ENCODE results near the gene ATP11A. TPM values are rescaled to one million over a fixed set of nuclear protein-coding genes. Genes with fewer than 3 reads are reported as not detected.

Gene ATP11A
- total and polyA plus RNA-seq, 7 donors, result 0.69 to 22.9 (median 9.6) TPM

DNA sequence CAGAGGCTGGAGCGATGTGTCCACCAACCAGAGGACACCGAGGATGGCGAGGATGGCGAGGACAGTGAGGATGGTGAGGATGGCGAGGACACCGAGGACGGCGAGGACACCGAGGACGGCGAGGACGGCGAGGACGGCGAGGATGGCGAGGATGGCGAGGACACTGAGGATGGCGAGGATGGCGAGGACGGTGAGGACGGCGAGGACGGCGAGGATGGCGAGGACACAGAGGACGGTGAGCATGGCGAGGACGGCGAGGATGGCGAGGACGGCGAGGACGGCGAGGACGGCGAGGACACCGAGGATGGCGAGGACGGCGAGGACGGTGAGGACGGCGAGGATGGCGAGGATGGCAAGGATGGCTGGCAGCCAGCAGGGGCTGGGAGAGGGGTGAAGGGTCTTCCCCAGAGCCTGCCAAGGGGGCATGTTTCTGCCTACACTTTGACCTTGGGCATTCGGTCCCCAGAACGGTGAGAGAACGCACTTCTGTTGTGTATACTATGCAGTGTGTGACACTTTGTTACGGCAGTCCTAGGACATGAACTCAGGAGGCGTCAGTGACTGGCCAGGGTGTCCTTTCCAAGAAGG, 44.4 kb upstream of the ATP11A start:
- TF ChIP-seq, protein P1, sequence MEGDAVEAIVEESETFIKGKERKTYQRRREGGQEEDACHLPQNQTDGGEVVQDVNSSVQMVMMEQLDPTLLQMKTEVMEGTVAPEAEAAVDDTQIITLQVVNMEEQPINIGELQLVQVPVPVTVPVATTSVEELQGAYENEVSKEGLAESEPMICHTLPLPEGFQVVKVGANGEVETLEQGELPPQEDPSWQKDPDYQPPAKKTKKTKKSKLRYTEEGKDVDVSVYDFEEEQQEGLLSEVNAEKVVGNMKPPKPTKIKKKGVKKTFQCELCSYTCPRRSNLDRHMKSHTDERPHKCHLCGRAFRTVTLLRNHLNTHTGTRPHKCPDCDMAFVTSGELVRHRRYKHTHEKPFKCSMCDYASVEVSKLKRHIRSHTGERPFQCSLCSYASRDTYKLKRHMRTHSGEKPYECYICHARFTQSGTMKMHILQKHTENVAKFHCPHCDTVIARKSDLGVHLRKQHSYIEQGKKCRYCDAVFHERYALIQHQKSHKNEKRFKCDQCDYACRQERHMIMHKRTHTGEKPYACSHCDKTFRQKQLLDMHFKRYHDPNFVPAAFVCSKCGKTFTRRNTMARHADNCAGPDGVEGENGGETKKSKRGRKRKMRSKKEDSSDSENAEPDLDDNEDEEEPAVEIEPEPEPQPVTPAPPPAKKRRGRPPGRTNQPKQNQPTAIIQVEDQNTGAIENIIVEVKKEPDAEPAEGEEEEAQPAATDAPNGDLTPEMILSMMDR (IDR thresholded peaks at IDR 0.05), result no peak
- TF ChIP-seq EP300 (IDR thresholded peaks at IDR 0.05) (no peak), POLR2A (IDR thresholded peaks at IDR 0.05) (no peak), POLR2AphosphoS5 (IDR thresholded peaks at IDR 0.05) (no peak)
- H3K27me3 ChIP-seq, result no peaks in the 10 kb centered on the region
- no peak for DNase-seq
- WGBS, 2 donors, result 89 to 92% methylated on average over 49 of the region's 49 CpGs
- intact Hi-C loops (cut with DNase I), result no loop called here
- H3K4me3 ChIP-seq, result no peak overlapping the region
- H3K27ac ChIP-seq, result no peak overlapping the region
- H3K9me3 ChIP-seq, result no peaks in the 10 kb centered on the region
- H3K36me3 ChIP-seq, result no peaks in the 10 kb centered on the region
- peaks cover 0 to 3% (median 0%) of the 10 kb centered on the region in 4 donors for H3K4me1 ChIP-seq

DNA sequence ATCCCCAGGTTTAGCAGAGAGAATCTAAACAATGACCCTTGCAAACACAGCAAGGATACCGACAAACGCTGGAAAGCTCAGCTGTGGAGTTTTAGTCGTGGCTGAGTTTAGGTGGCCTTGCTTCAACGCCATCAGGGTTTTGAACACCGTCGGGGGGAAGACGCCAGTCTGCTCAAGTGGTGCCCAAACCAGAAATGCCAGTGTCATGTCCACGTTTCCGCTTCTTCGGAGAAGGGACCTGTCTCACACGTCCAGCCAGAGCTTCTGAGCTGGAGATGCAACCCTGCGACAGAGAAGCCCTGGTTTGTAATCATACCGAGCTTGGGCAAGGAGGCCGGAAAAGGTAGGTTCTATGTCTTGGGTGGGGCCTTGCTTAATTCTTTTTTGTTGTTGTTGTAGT, 42.6 kb upstream of the ATP11A start:
- no peak for DNase-seq
- Histone ChIP-seq H3K4me3 (no peak overlapping the region), H3K36me3 (no peaks in the 10 kb centered on the region), H3K27me3 (no peaks in the 10 kb centered on the region), H3K9me3 (no peaks in the 10 kb centered on the region), H3K27ac (no peak overlapping the region), H3K4me1 (peaks cover 0 to 17% (median 13%) of the 10 kb centered on the region in 4 donors)
- TF ChIP-seq POLR2A (IDR thresholded peaks at IDR 0.05) (no peak), EP300 (IDR thresholded peaks at IDR 0.05) (no peak), POLR2AphosphoS5 (IDR thresholded peaks at IDR 0.05) (no peak)
- TF ChIP-seq, protein P1 (IDR thresholded peaks at IDR 0.05), result no peak
- 84 to 90% methylated on average over 14 of the region's 14 CpGs for WGBS, 2 donors
- intact Hi-C loops (cut with DNase I), result no loop called here

DNA sequence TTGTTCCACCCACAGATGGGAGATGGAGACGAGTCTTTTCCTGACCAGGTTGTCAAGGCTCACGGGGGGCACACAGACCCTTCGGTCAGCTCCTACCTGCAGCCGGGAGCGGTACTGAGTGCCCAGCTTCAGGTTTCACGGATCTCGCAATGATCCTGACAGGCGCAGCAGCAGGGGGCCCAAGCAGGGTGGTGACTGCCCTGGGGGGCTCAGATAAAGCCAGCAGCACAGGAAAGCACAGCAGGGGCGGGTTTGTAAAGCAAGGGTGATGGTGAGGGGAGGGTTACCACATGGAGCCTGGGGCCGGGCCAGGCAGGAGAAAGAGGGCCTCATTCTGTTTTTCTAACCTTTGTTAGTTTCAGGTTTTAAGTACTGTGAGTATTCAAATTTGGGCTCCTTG, 41.7 kb upstream of the ATP11A start:
- no peaks in the 10 kb centered on the region for H3K9me3 ChIP-seq
- H3K36me3 ChIP-seq, result no peaks in the 10 kb centered on the region
- intact Hi-C loops (cut with DNase I), result no loop called here
- H3K4me1 ChIP-seq, result peaks cover 0 to 25% (median 22%) of the 10 kb centered on the region in 4 donors
- no peak for DNase-seq
- no peaks in the 10 kb centered on the region for H3K27me3 ChIP-seq
- no peak overlapping the region for H3K27ac ChIP-seq
- H3K4me3 ChIP-seq, result no peak overlapping the region
- 89 to 91% methylated on average over 10 of the region's 10 CpGs for WGBS, 2 donors
- TF ChIP-seq EP300 (IDR thresholded peaks at IDR 0.05) (no peak), POLR2AphosphoS5 (IDR thresholded peaks at IDR 0.05) (no peak), POLR2A (IDR thresholded peaks at IDR 0.05) (no peak)
- TF ChIP-seq, protein P1 (IDR thresholded peaks at IDR 0.05), result no peak

DNA sequence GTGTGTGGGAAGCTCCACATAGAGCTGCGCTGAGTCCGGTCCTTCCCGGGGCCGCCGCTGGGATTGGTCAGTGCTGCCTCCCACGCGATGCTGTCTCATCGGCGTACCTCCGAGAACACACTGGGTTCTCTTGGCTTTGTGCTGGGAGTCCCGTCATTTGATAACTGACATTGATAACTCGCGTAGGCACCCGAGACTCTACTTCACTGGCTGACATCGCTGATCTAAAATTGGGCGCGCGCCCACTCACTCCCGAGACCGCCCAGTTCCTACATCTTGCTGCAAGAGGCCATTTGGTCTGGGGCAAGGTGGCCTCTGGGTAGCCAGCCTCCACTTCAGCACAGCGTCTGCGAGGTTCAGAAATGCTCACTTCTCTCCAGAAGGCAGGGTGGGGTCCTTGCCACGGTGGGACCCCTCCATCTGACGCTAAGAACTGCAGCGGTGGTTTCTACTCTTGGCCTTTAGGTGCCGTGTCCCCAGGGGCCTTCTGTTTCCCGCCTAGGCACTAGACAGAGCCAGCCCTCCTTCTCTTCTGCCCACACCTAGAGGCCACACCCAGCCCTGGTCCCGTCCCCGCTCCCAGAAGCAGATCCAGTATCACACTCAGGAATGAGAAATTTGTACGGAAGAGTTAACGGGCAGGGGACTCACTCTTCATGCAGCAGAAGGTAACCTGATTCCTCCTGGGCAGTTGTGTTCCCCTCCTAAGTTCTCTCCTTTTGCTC, 40.7 kb upstream of the ATP11A start:
- Histone ChIP-seq H3K27ac (no peak overlapping the region), H3K36me3 (no peaks in the 10 kb centered on the region), H3K9me3 (no peaks in the 10 kb centered on the region), H3K27me3 (no peaks in the 10 kb centered on the region), H3K4me3 (no peak overlapping the region), H3K4me1 (peaks cover 0 to 31% (median 25%) of the 10 kb centered on the region in 4 donors)
- WGBS, 2 donors, result 92 to 94% methylated on average over 31 of the region's 31 CpGs
- TF ChIP-seq POLR2A (IDR thresholded peaks at IDR 0.05) (no peak), EP300 (IDR thresholded peaks at IDR 0.05) (no peak), POLR2AphosphoS5 (IDR thresholded peaks at IDR 0.05) (no peak)
- TF ChIP-seq, protein P1 (IDR thresholded peaks at IDR 0.05), result no peak
- DNase-seq, result no peak
- intact Hi-C loops (cut with DNase I), result no loop called here

Data from sigmoid colon (tissue), 7 donors.